Measurements from ENCODE around the gene SPR. TPM values are rescaled to one million over a fixed set of nuclear protein-coding genes. Genes with fewer than 3 reads are reported as not detected.

Gene SPR
- total and polyA plus RNA-seq, 9 of the 15 experiments (the other 6 are each of a cell fraction or from before 2014, with no cell fraction given), result 7.7 to 38.3 (median 26.3) TPM

- TF ChIP-seq PRDM10 (IDR thresholded peaks at IDR 0.05; ENCODE audit: partially characterized antibody), result peak; percentile 12
- TF ChIP-seq HOXB6 (CRISPR knock-in tag; IDR thresholded peaks at IDR 0.05; ENCODE audit: borderline replicate concordance), result no peak
- TF ChIP-seq ZNF311 (CRISPR knock-in tag; IDR thresholded peaks at IDR 0.05), result no peak
- TF ChIP-seq LCOR (CRISPR knock-in tag; IDR thresholded peaks at IDR 0.05), result no peak
- TF ChIP-seq AFF1 (IDR thresholded peaks at IDR 0.05; ENCODE audit: low read depth in 1 of 2, partially characterized antibody in 2 of 2), result no peak
- no peak for TF ChIP-seq EWSR1 (IDR thresholded peaks at IDR 0.05; ENCODE audit: borderline replicate concordance, low read depth, partially characterized antibody)
- TF ChIP-seq ZBTB7A (IDR thresholded peaks at IDR 0.05; ENCODE audit: borderline replicate concordance, control insufficient read depth, low read depth, low read length), result no peak
- TF ChIP-seq SAFB (IDR thresholded peaks at IDR 0.05; ENCODE audit: borderline replicate concordance, low read depth, low read length), result no peak
- no peak for TF ChIP-seq ZNF165 (CRISPR knock-in tag; IDR thresholded peaks at IDR 0.05; ENCODE audit: borderline replicate concordance)
- TF ChIP-seq RFX5 (IDR thresholded peaks at IDR 0.05; ENCODE audit: low read depth, low read length), result no peak
- TF ChIP-seq THAP7 (CRISPR knock-in tag; IDR thresholded peaks at IDR 0.05), result no peak
- no peak for TF ChIP-seq ZNF324 (CRISPR knock-in tag; IDR thresholded peaks at IDR 0.05)
- no peak for TF ChIP-seq ZNF224 (CRISPR knock-in tag; IDR thresholded peaks at IDR 0.05)
- TF ChIP-seq SMC3 (conservative IDR thresholded peaks at IDR 0.05; ENCODE audit: insufficient read depth, low read depth, low read length), result peak; percentile 68
Measured at GRCh38 chr2:72887740-72888437, 681 bp downstream of the SPR start (continued).

Measured in K562 (cell line).